ENCODE data around the gene PPP1R12C.

Gene PPP1R12C

DNA sequence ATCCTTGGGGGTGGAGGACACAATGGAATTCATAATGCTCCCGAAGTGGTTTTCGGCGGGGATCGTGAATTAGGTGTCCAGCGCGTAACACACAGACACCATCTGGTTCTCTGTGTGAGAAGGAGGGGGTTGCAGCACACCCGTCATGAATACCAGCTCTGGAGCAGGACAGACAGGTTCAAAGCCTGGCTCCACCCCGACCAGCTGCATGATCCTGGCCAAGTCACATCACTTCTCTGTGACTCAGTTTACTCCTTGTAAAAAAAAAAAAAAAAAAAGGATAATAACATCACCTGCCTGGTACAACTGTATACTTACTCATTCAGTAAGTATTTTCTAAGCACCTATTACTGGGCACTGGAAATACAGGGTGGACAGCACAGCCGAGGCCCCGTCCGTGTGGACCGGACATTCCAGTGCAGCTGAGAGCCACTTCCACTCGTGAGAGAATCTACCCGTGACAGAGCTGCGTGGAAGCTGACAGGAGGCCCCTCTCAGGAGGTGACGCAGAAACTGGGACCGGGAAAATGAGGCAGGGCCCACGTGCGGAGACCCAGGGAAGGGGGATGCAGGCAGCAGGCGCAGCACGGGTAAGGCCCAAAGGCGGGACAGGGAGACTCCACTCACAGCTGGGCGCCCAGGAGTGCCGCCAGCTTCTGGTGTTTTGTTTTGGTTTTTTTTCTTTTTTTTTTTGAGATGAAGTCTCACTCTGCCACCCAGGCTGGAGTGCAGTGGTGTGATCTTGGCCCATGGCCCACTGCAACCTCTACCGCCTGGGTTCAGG, 66.5 kb downstream of the PPP1R12C start:
- no peak for TF ChIP-seq FOXP2 (optimal IDR thresholded peaks at IDR 0.05; ENCODE audit: borderline replicate concordance, extremely low read depth, extremely low read length, insufficient read depth)
- TF ChIP-seq POLR2AphosphoS5 (IDR thresholded peaks at IDR 0.05; ENCODE audit: low read depth, low read length): no peak
- TF ChIP-seq SIN3A (IDR thresholded peaks at IDR 0.05; ENCODE audit: borderline replicate concordance, insufficient read depth, low read length): no peak
- TF ChIP-seq, protein P1, sequence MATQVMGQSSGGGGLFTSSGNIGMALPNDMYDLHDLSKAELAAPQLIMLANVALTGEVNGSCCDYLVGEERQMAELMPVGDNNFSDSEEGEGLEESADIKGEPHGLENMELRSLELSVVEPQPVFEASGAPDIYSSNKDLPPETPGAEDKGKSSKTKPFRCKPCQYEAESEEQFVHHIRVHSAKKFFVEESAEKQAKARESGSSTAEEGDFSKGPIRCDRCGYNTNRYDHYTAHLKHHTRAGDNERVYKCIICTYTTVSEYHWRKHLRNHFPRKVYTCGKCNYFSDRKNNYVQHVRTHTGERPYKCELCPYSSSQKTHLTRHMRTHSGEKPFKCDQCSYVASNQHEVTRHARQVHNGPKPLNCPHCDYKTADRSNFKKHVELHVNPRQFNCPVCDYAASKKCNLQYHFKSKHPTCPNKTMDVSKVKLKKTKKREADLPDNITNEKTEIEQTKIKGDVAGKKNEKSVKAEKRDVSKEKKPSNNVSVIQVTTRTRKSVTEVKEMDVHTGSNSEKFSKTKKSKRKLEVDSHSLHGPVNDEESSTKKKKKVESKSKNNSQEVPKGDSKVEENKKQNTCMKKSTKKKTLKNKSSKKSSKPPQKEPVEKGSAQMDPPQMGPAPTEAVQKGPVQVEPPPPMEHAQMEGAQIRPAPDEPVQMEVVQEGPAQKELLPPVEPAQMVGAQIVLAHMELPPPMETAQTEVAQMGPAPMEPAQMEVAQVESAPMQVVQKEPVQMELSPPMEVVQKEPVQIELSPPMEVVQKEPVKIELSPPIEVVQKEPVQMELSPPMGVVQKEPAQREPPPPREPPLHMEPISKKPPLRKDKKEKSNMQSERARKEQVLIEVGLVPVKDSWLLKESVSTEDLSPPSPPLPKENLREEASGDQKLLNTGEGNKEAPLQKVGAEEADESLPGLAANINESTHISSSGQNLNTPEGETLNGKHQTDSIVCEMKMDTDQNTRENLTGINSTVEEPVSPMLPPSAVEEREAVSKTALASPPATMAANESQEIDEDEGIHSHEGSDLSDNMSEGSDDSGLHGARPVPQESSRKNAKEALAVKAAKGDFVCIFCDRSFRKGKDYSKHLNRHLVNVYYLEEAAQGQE (IDR thresholded peaks at IDR 0.05; ENCODE audit: insufficient read depth in 1 of 2, low read depth in 2 of 2, low read length in 2 of 2): no peak
- TF ChIP-seq TAF1 (IDR thresholded peaks at IDR 0.05; ENCODE audit: borderline replicate concordance, insufficient read depth, low read length): no peak

DNA sequence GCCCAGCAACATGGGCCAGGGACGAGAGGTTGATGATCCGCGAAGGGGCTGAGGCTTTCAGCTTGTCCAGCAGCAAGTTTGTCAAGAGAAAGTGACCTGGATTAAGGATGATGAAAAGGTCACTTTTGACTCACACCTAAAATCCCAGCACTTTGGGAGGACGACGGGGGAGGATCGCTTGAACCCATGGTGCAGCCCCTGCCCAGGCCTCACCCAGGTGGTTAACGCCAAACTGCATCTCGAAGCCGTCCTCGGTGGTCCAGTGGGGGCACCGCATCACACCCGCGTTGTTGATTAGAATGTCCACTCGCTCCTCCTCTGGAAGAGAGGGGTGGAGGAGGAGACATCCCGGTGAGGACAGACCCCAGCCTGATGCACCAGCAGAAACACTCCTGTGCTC, 69.0 kb downstream of the PPP1R12C start:
- no peak for TF ChIP-seq POLR2AphosphoS5 (IDR thresholded peaks at IDR 0.05; ENCODE audit: low read depth, low read length)

GRCh38 chr19:55047951-55048350, 69.5 kb downstream of the PPP1R12C start:
- no peak for TF ChIP-seq TAF1 (IDR thresholded peaks at IDR 0.05; ENCODE audit: borderline replicate concordance, insufficient read depth, low read length)
- TF ChIP-seq FOXP2 (optimal IDR thresholded peaks at IDR 0.05; ENCODE audit: borderline replicate concordance, extremely low read depth, extremely low read length, insufficient read depth): no peak
- TF ChIP-seq POLR2AphosphoS5 (IDR thresholded peaks at IDR 0.05; ENCODE audit: low read depth, low read length): no peak
- TF ChIP-seq, protein P1 (IDR thresholded peaks at IDR 0.05; ENCODE audit: insufficient read depth in 1 of 2, low read depth in 2 of 2, low read length in 2 of 2): no peak
- no peak for TF ChIP-seq SIN3A (IDR thresholded peaks at IDR 0.05; ENCODE audit: borderline replicate concordance, insufficient read depth, low read length)

DNA sequence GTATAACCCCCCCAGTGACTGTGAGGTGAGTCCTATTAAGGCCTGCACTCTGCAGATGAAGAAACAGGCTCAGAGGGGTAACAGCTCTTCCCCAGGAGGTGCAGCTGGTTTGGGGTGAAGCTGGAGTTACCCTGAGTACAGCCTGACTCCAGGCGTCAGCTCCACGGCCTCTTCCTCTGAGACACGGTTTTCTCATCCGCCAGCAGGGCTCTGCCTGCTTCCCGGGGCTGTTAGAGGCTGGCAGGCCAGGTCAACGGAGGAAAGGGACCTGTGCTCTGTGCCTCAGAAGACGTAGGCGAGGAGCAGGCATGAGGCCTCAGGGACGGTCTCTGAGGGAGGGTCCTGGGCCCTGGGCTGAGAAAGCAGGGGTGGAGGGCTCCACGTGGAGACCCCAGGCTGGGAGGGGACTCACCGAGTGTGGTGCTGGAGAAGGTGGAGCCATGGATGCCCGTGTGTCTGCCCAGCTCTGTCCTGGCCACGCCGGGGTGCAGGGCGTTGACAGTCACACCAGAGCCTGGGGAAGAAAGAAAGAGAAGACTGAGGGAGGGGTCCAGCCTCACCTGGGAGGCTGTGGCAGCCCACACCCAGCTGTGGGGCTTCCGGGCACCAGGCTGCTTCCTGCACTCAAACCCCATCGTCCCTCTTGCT, 70.3 kb downstream of the PPP1R12C start:
- TF ChIP-seq POLR2AphosphoS5 (IDR thresholded peaks at IDR 0.05; ENCODE audit: low read depth, low read length) (no peak), SIN3A (IDR thresholded peaks at IDR 0.05; ENCODE audit: borderline replicate concordance, insufficient read depth, low read length) (no peak), FOXP2 (optimal IDR thresholded peaks at IDR 0.05; ENCODE audit: borderline replicate concordance, extremely low read depth, extremely low read length, insufficient read depth) (no peak), TAF1 (IDR thresholded peaks at IDR 0.05; ENCODE audit: borderline replicate concordance, insufficient read depth, low read length) (no peak)
- TF ChIP-seq, protein P1 (IDR thresholded peaks at IDR 0.05; ENCODE audit: insufficient read depth in 1 of 2, low read depth in 2 of 2, low read length in 2 of 2): no peak

DNA sequence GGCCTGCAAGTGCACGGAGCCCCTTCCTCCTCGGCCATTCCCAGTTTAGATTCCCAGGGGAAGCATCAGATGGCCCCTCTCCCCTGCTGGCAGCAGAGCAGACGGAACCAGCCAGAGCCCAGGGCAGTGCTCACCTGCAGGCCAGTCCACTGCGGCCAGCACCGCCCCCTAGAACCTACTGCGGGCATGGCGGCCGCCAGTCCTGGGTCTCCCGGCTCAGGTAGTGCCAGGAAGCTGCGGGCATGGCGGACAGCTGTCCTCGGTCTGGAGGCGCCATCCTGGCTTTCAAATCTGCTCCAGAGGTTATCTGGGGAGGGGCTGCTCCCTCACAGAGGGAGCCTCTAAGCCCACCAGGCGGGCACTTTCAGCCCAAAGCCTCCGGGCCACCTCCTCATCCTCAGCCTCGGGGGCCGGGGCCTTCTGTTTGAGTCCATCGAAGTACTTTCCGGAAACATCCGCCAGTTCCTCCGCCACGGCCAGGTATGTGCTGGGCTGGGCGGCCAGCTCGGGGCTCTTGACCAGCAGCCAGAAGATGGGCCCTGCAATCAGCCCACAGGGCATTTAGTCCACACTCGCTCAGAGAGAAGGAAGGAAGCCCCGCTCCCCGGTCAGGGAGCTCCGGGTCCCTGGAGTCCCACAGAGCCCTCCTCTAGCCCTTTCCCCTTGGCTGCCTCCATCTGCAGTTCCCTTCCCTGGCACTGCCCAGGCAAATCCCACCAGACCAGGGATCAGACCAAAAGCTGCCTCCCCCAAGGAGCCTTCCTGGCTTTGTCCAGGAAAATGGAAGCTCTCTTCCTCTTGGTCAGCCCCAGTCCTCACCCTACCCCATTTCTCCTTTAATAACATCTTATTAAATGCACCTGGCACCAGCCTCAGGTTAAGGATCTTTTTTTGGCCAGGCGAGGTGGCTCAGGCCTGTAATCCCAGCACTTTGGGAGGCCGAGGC, 72.4 kb downstream of the PPP1R12C start:
- no peak for TF ChIP-seq FOXP2 (optimal IDR thresholded peaks at IDR 0.05; ENCODE audit: borderline replicate concordance, extremely low read depth, extremely low read length, insufficient read depth)
- TF ChIP-seq POLR2AphosphoS5 (IDR thresholded peaks at IDR 0.05; ENCODE audit: low read depth, low read length): no peak
- no peak for TF ChIP-seq TAF1 (IDR thresholded peaks at IDR 0.05; ENCODE audit: borderline replicate concordance, insufficient read depth, low read length)
- TF ChIP-seq, protein P1 (IDR thresholded peaks at IDR 0.05; ENCODE audit: insufficient read depth in 1 of 2, low read depth in 2 of 2, low read length in 2 of 2): no peak
- no peak for TF ChIP-seq SIN3A (IDR thresholded peaks at IDR 0.05; ENCODE audit: borderline replicate concordance, insufficient read depth, low read length)
